ENCODE results near the gene MECP2. TPM values are rescaled to one million over a fixed set of nuclear protein-coding genes. Genes with fewer than 3 reads are reported as not detected.

Gene MECP2
- total and polyA plus RNA-seq, 8 donors, result 25.5 to 47.1 (median 31.9) TPM

DNA sequence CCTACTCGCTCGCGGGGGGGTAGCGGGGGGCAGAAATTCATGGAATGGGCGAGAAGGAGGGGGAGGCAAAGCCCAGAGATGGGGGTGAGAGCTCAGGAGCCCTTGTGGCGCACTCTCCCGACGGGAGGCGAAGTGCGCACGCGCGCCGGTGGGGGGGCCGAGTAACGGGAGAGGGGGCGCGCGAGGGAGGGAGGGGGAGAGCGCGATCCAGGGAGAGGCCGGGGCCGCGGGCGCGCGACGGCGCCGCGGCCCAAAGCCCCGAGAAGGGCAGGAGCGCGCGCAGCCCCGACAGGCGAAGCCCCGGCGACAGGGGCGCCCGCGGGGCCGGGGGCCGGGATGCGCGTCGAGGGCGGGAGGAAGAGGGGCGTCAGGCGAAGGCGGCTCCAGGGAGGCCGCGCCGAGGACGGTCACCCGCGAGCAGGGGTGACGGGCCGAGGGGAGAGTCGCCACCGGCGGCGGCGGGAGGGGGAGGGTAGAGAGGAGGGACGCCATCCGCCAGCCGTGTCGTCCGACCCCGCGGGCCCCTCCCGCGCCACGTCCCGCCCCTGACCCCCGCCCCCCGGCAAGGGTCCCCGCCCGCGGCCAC lies 421 bp downstream of the MECP2 start:
- TF ChIP-seq, protein P1, sequence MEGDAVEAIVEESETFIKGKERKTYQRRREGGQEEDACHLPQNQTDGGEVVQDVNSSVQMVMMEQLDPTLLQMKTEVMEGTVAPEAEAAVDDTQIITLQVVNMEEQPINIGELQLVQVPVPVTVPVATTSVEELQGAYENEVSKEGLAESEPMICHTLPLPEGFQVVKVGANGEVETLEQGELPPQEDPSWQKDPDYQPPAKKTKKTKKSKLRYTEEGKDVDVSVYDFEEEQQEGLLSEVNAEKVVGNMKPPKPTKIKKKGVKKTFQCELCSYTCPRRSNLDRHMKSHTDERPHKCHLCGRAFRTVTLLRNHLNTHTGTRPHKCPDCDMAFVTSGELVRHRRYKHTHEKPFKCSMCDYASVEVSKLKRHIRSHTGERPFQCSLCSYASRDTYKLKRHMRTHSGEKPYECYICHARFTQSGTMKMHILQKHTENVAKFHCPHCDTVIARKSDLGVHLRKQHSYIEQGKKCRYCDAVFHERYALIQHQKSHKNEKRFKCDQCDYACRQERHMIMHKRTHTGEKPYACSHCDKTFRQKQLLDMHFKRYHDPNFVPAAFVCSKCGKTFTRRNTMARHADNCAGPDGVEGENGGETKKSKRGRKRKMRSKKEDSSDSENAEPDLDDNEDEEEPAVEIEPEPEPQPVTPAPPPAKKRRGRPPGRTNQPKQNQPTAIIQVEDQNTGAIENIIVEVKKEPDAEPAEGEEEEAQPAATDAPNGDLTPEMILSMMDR (IDR thresholded peaks at IDR 0.05), result no peak
- intact Hi-C loops (cut with DNase I), result no loop called here
- Histone ChIP-seq H3K9me3 (no peaks in the 10 kb centered on the region), H3K36me3 (no peaks in the 10 kb centered on the region), H3K4me1 (peaks cover 4 to 41% of the 10 kb centered on the region in 2 donors), H3K4me3 (peak overlapping the region; percentile 48 to 63), H3K27ac (peak overlapping the region; percentile 90), H3K27me3 (no peaks in the 10 kb centered on the region)
- peak; percentile 56 to 86 (median 74) for DNase-seq
- ATAC-seq, result peak; percentile 70

DNA sequence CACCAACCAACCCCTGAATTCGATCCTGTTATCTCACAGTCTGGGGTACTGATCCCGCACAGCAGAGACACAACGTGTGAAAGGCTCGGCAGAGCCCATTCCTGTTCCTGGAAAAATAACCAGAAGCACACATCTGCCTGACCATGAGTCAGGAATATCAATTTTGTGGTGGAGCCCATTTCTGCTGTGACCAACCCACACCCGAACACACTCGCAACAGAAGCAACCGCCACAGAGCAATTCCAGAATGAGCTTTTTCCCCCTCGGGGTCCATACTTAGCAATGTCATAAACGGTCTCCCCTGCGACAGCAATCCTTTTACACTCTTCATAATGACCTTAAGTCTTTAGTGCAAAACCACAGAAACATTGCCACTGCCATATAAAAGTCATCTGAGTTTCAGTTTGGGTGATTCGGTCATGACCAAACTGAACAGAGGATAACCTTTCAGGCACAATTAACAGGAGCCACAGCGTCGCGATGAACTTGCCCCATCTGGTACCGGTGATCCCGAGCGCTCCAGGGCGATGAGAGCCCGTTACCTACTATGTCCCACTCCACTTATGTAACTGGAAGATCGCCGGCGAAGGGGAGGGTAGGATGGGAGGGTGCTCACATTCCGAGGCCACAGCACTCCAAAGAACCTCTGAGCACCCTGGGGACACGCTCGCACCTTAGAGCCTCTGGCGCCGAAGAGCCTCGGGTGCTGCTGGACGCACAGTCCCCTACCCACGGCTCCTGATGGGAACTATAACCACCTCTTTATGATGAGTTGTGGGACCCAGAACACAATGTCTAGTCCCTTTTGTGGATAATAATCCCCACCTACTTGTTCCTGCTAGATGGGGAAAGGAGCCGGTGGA lies 1.1 kb downstream of the MECP2 start:
- ATAC-seq (peak; percentile 31), DNase-seq (no peak)
- Histone ChIP-seq H3K27me3 (no peaks in the 10 kb centered on the region), H3K36me3 (no peaks in the 10 kb centered on the region), H3K4me3 (peak overlapping the region; percentile 48 to 63), H3K27ac (peak overlapping the region; percentile 90), H3K9me3 (no peaks in the 10 kb centered on the region), H3K4me1 (peaks cover 4 to 48% of the 10 kb centered on the region in 2 donors)
- intact Hi-C loops (cut with DNase I), result no loop called here
- TF ChIP-seq, protein P1 (IDR thresholded peaks at IDR 0.05), result no peak

DNA sequence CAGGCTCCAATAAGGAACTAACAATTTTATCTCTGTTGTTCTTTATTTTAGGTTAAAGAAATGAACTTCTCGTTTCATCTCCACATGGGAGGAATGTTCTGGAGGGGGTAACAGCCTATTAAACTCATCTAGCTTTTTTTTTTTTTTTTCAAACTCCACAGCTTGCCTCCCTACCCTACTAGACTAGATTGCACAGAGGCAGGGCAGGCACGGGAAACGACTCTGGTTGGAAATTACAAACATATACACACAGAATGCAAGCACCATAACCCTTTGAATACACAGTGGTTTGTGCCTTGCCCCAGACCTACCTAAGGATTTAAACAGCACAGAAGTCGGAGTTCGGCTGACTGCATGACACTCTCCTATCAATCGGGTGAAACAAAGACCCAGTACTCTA lies 2.7 kb downstream of the MECP2 start:
- no peaks in the 10 kb centered on the region for H3K27me3 ChIP-seq
- no peaks in the 10 kb centered on the region for H3K9me3 ChIP-seq
- peaks cover 0 to 5% of the 10 kb centered on the region in 2 donors for H3K36me3 ChIP-seq
- peak overlapping the region in 1 of 2 donors; percentile 63 for H3K4me3 ChIP-seq
- peaks cover 4 to 48% of the 10 kb centered on the region in 2 donors for H3K4me1 ChIP-seq
- H3K27ac ChIP-seq, result no peak overlapping the region
- intact Hi-C loops (cut with DNase I), result no loop called here
- ATAC-seq (no peak), DNase-seq (no peak)
- TF ChIP-seq, protein P1 (IDR thresholded peaks at IDR 0.05), result no peak

DNA sequence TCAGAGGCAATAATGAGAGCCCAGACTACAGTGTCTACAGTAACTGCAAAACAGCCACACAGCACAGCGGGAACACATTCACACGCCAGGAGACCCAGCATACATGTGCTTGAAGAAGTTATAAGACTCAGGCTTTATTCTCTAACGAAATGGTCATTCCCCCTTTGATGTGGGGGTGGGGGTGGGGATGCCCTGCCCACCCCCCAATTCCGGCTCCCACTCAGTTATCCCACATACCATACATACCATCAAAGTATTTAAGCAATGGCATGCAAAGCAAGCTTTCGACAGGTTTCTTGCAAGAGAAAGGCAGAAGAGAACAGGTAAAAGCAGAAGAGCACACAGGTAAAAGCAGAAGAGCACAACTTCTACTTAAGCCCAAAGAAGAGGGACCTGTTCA lies 3.6 kb downstream of the MECP2 start:
- no peak overlapping the region for H3K4me3 ChIP-seq
- H3K36me3 ChIP-seq, result peaks cover 0 to 5% of the 10 kb centered on the region in 2 donors
- intact Hi-C loops (cut with DNase I), result no loop called here
- no peaks in the 10 kb centered on the region for H3K27me3 ChIP-seq
- no peaks in the 10 kb centered on the region for H3K9me3 ChIP-seq
- no peak for ATAC-seq
- peaks cover 4 to 48% of the 10 kb centered on the region in 2 donors for H3K4me1 ChIP-seq
- no peak for DNase-seq
- TF ChIP-seq, protein P1 (IDR thresholded peaks at IDR 0.05), result no peak
- no peak overlapping the region for H3K27ac ChIP-seq

DNA sequence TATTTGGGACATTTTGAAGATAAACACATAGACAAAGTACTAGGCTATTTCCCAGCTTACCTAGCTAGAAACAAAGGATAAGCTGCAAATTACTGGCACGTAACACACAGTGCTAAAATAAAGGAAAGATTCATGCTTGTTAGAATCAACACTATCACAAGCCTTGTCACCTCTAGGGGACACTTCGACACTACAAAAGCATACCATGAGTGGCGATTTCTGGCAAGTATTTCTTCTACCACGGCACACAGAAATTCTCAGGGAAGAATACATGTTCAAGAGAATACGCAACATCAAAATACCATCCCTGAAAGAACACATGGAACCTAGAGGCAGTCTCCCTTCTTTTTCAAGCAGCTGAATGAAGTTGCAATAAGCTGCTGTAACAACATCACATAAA lies 5.1 kb downstream of the MECP2 start:
- Histone ChIP-seq H3K4me1 (peaks cover 4 to 48% of the 10 kb centered on the region in 2 donors), H3K36me3 (peaks cover 0 to 5% of the 10 kb centered on the region in 2 donors), H3K9me3 (no peaks in the 10 kb centered on the region), H3K4me3 (no peak overlapping the region), H3K27ac (no peak overlapping the region), H3K27me3 (no peaks in the 10 kb centered on the region)
- DNase-seq (no peak), ATAC-seq (no peak)
- TF ChIP-seq, protein P1 (IDR thresholded peaks at IDR 0.05), result no peak
- intact Hi-C loops (cut with DNase I), result no loop called here

Measured in left lung (tissue), 10 donors.